Measurements from ENCODE around the gene PHACTR4. TPM values are rescaled to one million over a fixed set of nuclear protein-coding genes. Genes with fewer than 3 reads are reported as not detected.
"Not testable (repeated sequence)": the region's sequence is repeated elsewhere in the genome, so short reads cannot be mapped to it uniquely, and the experiment has no call there.

Gene PHACTR4
- total RNA-seq, 2 experiments from 2014 or later, result 29.4 to 30.8 TPM

GRCh38 chr1:28436211-28436769 is 66.8 kb downstream of the PHACTR4 start:
- peaks cover 3% of the 10 kb centered on the region for H3K36me3 Mint-ChIP-seq (ENCODE audit: low read depth)
- POLR2A ChIA-PET, result interaction anchor here (0.6 to 1.1 kb wide), 3 partner anchors 70 to 217 kb away, joined by 3 read pairs; partner anchors contain the start of gene RCC1
- H3K27me3 Mint-ChIP-seq (ENCODE audit: low read depth), result no peaks in the 10 kb centered on the region
- CTCF ChIA-PET, result interaction anchor here (0.9 to 2.2 kb wide), 8 partner anchors 15 to 188 kb away, joined by 3 to 11 read pairs (median 4); no protein-coding TSS in a partner anchor
- peak; percentile 47 for ATAC-seq
- peaks cover 23% of the 10 kb centered on the region for H3K4me1 Mint-ChIP-seq (ENCODE audit: low read depth)
- DNase-seq, result no peak
- no peaks in the 10 kb centered on the region for H3K9me3 Mint-ChIP-seq (ENCODE audit: insufficient read depth)
- no peak overlapping the region for H3K27ac Mint-ChIP-seq
- no peak overlapping the region for H3K4me3 Mint-ChIP-seq

- Mint-ChIP-seq H3K27ac (no peak overlapping the region), H3K4me3 (peak overlapping the region; percentile 56), H3K4me1 (ENCODE audit: low read depth) (peaks cover 23% of the 10 kb centered on the region), H3K36me3 (ENCODE audit: low read depth) (peaks cover 3% of the 10 kb centered on the region), H3K27me3 (ENCODE audit: low read depth) (no peaks in the 10 kb centered on the region), H3K9me3 (ENCODE audit: insufficient read depth) (no peaks in the 10 kb centered on the region)
- DNase-seq (no peak), ATAC-seq (no peak)
- CTCF ChIA-PET, result interaction anchor here (1.0 to 2.2 kb wide), 4 partner anchors 14 to 77 kb away, joined by 3 to 11 read pairs (median 6); no protein-coding TSS in a partner anchor
- POLR2A ChIA-PET, result no interaction called here
Measured at GRCh38 chr1:28437264-28437923, 67.9 kb downstream of the PHACTR4 start.

DNA sequence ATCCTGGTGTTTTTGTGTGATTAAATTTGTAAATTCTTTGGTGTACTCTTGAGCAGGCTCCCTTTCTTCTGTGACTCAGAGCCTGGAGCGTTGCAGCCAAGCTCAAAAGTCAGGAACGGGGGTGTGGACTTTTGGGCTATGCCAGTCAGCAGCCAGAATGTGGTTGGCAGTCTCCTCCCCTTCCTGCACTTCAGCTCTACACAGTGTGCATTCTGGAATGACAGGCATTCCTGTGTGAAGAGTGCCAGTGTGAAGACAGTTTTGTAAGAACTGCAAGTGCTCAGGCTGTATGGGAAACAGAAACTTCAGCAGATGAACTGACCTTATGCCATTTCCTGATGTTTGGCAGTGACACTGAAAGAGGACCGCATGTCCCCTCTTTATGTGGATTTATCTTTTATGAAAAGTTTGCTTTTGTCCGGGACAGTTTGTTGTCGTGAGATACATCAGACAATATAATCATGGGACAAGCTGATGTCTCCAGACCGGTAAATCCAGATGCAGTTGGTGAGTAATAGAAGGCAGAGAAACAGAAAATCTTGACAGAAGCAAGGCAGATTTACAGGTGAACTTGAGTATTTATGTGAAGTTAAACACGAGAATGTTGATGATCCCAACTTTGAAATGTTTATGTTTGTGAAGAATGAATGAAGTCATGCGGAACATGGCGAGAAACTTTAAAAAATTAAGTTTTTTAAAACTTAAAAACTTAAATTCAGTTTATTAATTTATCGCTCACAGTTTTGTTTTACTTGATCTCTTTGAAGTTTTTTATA is 68.6 kb downstream of the PHACTR4 start:
- ATAC-seq, result peak; percentile 53

DNA sequence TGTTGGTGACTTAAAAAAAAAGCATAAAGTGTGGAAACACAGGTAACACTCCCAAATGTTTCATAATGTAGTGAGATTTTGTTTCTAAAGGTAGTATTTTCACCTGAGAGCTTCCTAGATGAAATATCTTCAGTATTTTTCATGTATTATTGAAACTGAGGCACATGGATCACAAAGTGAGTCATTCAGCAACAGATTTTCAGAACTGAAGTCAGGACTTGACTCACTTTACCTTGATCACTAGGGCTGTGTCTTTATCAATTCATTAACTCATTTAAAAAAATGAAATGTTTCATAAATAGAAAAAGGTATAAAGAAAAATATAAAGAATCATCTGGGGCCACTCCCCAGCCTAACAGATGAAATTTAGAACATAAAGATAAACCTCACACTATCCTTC is 69.8 kb downstream of the PHACTR4 start:
- H3K27me3 Mint-ChIP-seq (ENCODE audit: low read depth), result no peaks in the 10 kb centered on the region
- no peak overlapping the region for H3K4me3 Mint-ChIP-seq
- H3K36me3 Mint-ChIP-seq (ENCODE audit: low read depth), result peaks cover 7% of the 10 kb centered on the region
- H3K9me3 Mint-ChIP-seq (ENCODE audit: insufficient read depth), result no peaks in the 10 kb centered on the region
- no peak for DNase-seq
- ATAC-seq, result no peak
- ChIA-PET CTCF (no interaction called here), POLR2A (no interaction called here)
- peaks cover 23% of the 10 kb centered on the region for H3K4me1 Mint-ChIP-seq (ENCODE audit: low read depth)
- no peak overlapping the region for H3K27ac Mint-ChIP-seq

More for the DNA sequence above, 68.6 kb downstream of the PHACTR4 start:
- Mint-ChIP-seq H3K4me3 (peak overlapping the region; percentile 56), H3K27ac (peak overlapping the region; percentile 48), H3K4me1 (ENCODE audit: low read depth) (peaks cover 23% of the 10 kb centered on the region), H3K27me3 (ENCODE audit: low read depth) (no peaks in the 10 kb centered on the region), H3K36me3 (ENCODE audit: low read depth) (peaks cover 3% of the 10 kb centered on the region), H3K9me3 (ENCODE audit: insufficient read depth) (no peaks in the 10 kb centered on the region)
- CTCF ChIA-PET, result interaction anchor here (0.7 to 1.1 kb wide), 4 partner anchors 10 to 190 kb away, joined by 3 read pairs; no protein-coding TSS in a partner anchor
- peak; percentile 26 for DNase-seq
- POLR2A ChIA-PET, result interaction anchor here (0.6 kb wide), 1 partner anchor 127 kb away, joined by 3 read pairs; no protein-coding TSS in a partner anchor

GRCh38 chr1:28441674-28442073 is 72.1 kb downstream of the PHACTR4 start:
- Mint-ChIP-seq H3K4me3 (no peak overlapping the region), H3K27me3 (ENCODE audit: low read depth) (no peaks in the 10 kb centered on the region), H3K4me1 (ENCODE audit: low read depth) (peaks cover 23% of the 10 kb centered on the region), H3K36me3 (ENCODE audit: low read depth) (peaks cover 7% of the 10 kb centered on the region), H3K27ac (no peak overlapping the region), H3K9me3 (ENCODE audit: insufficient read depth) (no peaks in the 10 kb centered on the region)
- no peak for ATAC-seq
- ChIA-PET CTCF (interaction anchor here (1.3 to 1.5 kb wide), 3 partner anchors 12 to 193 kb away, joined by 3 read pairs; no protein-coding TSS in a partner anchor), POLR2A (no interaction called here)
- no peak for DNase-seq

- no peaks in the 10 kb centered on the region for H3K9me3 Mint-ChIP-seq (ENCODE audit: insufficient read depth)
- POLR2A ChIA-PET, result no interaction called here
Measured at GRCh38 chr1:28443550-28443949, 74.0 kb downstream of the PHACTR4 start.

DNA sequence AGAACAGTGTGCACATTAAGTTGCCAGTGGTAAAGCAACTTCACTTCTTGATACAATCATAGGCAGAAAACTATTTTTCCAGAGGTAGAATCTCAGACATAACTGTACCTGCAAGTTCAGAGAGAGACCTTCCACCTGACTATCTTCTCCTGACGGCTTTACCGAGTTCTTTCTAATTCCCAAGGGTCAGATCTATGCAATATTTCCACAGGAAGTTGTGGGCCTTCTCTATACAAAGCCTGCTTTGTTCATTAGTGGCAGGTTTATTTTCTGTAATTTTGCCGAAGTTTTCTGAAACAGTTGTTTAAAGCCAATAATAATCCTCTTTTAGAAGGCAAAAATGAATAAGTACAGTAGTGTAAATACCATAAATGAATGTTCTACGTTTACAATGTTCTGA is 78.1 kb downstream of the PHACTR4 start:
- DNase-seq, result no peak
- Mint-ChIP-seq H3K9me3 (ENCODE audit: insufficient read depth) (no peaks in the 10 kb centered on the region), H3K27ac (no peak overlapping the region), H3K4me3 (no peak overlapping the region), H3K36me3 (ENCODE audit: low read depth) (peaks cover 4% of the 10 kb centered on the region), H3K4me1 (ENCODE audit: low read depth) (peaks cover 28% of the 10 kb centered on the region), H3K27me3 (ENCODE audit: low read depth) (no peaks in the 10 kb centered on the region)
- ChIA-PET CTCF (interaction anchor here (0.9 kb wide), 1 partner anchor 9 kb away, joined by 3 read pairs; no protein-coding TSS in a partner anchor), POLR2A (no interaction called here)
- no peak for ATAC-seq

More at GRCh38 chr1:28443550-28443949, 74.0 kb downstream of the PHACTR4 start:
- ATAC-seq (no peak), DNase-seq (no peak)
- no peak overlapping the region for H3K27ac Mint-ChIP-seq
- peaks cover 19% of the 10 kb centered on the region for H3K4me1 Mint-ChIP-seq (ENCODE audit: low read depth)
- CTCF ChIA-PET, result no interaction called here
- no peak overlapping the region for H3K4me3 Mint-ChIP-seq
- H3K27me3 Mint-ChIP-seq (ENCODE audit: low read depth), result no peaks in the 10 kb centered on the region
- H3K36me3 Mint-ChIP-seq (ENCODE audit: low read depth), result peaks cover 4% of the 10 kb centered on the region

- H3K27me3 Mint-ChIP-seq (ENCODE audit: low read depth); ATAC-seq; H3K36me3 Mint-ChIP-seq (ENCODE audit: low read depth); H3K4me3 Mint-ChIP-seq; H3K9me3 Mint-ChIP-seq (ENCODE audit: insufficient read depth); POLR2A ChIA-PET; DNase-seq: not testable (repeated sequence)
- H3K4me1 Mint-ChIP-seq (ENCODE audit: low read depth), result peaks cover 28% of the 10 kb centered on the region
- CTCF ChIA-PET, result interaction anchor here (0.9 kb wide), 1 partner anchor 9 kb away, joined by 3 read pairs; no protein-coding TSS in a partner anchor
- peak overlapping the region; percentile 27 for H3K27ac Mint-ChIP-seq
Measured at GRCh38 chr1:28448094-28448611, 78.6 kb downstream of the PHACTR4 start.

GRCh38 chr1:28449904-28450303 is 80.4 kb downstream of the PHACTR4 start:
- H3K27me3 Mint-ChIP-seq (ENCODE audit: low read depth), result no peaks in the 10 kb centered on the region
- peaks cover 4% of the 10 kb centered on the region for H3K36me3 Mint-ChIP-seq (ENCODE audit: low read depth)
- ATAC-seq, result peak; percentile 87
- peak; percentile 72 for DNase-seq
- POLR2A ChIA-PET, result interaction anchor here (1.8 kb wide), 1 partner anchor 56 kb away, joined by 8 read pairs; the partner anchor contains the start of gene RCC1
- CTCF ChIA-PET, result interaction anchor here (0.6 to 1.4 kb wide), 3 partner anchors 26 to 201 kb away, joined by 3 read pairs; no protein-coding TSS in a partner anchor
- no peaks in the 10 kb centered on the region for H3K9me3 Mint-ChIP-seq (ENCODE audit: insufficient read depth)
- H3K4me1 Mint-ChIP-seq (ENCODE audit: low read depth), result peaks cover 28% of the 10 kb centered on the region
- peak overlapping the region; percentile 85 for H3K27ac Mint-ChIP-seq
- H3K4me3 Mint-ChIP-seq, result peak overlapping the region; percentile 16

- no peak overlapping the region for H3K4me3 Mint-ChIP-seq
- H3K9me3 Mint-ChIP-seq (ENCODE audit: insufficient read depth), result no peaks in the 10 kb centered on the region
- DNase-seq (peak; percentile 22), ATAC-seq (peak; percentile 52)
- peak overlapping the region; percentile 77 for H3K27ac Mint-ChIP-seq
- peaks cover 30% of the 10 kb centered on the region for H3K4me1 Mint-ChIP-seq (ENCODE audit: low read depth)
- no peaks in the 10 kb centered on the region for H3K27me3 Mint-ChIP-seq (ENCODE audit: low read depth)
- ChIA-PET CTCF (interaction anchor here (0.6 to 1.5 kb wide), 4 partner anchors 14 to 202 kb away, joined by 3 to 5 read pairs (median 3); no protein-coding TSS in a partner anchor), POLR2A (interaction anchor here (1.8 kb wide), 1 partner anchor 56 kb away, joined by 8 read pairs; the partner anchor contains the start of gene RCC1)
- H3K36me3 Mint-ChIP-seq (ENCODE audit: low read depth), result peaks cover 4% of the 10 kb centered on the region
Measured at GRCh38 chr1:28450561-28450960, 81.0 kb downstream of the PHACTR4 start.

GRCh38 chr1:28451011-28451410 is 81.5 kb downstream of the PHACTR4 start:
- POLR2A ChIA-PET, result interaction anchor here (0.6 to 1.8 kb wide), 3 partner anchors 37 to 192 kb away, joined by 3 to 8 read pairs (median 3); partner anchors contain the start of genes RCC1 and TAF12
- no peak overlapping the region for H3K4me3 Mint-ChIP-seq
- CTCF ChIA-PET, result interaction anchor here (0.6 to 1.5 kb wide), 4 partner anchors 15 to 202 kb away, joined by 3 to 5 read pairs (median 4); no protein-coding TSS in a partner anchor
- peaks cover 35% of the 10 kb centered on the region for H3K4me1 Mint-ChIP-seq (ENCODE audit: low read depth)
- H3K36me3 Mint-ChIP-seq (ENCODE audit: low read depth), result peaks cover 5% of the 10 kb centered on the region
- no peaks in the 10 kb centered on the region for H3K9me3 Mint-ChIP-seq (ENCODE audit: insufficient read depth)
- no peak for DNase-seq
- ATAC-seq, result no peak
- no peaks in the 10 kb centered on the region for H3K27me3 Mint-ChIP-seq (ENCODE audit: low read depth)
- no peak overlapping the region for H3K27ac Mint-ChIP-seq
